Stimulated activated CD8-positive, alpha-beta memory T cell treated with anti-CD3 and anti-CD28 coated beads, Interleukin-15, amount 100 ng/mL, for 4 hours (primary cell): Measurements from ENCODE around the gene SEBOX.
A peak's percentile ranks its signal among the peaks of the same experiment; 100 is the strongest.

ENCODE experiments used
- DNase-seq, 2 donors: peaks; one replicate each; pipeline ENCODE4 v3.0.0-alpha.2; 2020; ENCODE audit warnings: low read depth in 2 of 2

The SEBOX gene, protein sequence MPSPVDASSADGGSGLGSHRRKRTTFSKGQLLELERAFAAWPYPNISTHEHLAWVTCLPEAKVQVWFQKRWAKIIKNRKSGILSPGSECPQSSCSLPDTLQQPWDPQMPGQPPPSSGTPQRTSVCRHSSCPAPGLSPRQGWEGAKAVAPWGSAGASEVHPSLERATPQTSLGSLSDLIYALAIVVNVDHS

DNA sequence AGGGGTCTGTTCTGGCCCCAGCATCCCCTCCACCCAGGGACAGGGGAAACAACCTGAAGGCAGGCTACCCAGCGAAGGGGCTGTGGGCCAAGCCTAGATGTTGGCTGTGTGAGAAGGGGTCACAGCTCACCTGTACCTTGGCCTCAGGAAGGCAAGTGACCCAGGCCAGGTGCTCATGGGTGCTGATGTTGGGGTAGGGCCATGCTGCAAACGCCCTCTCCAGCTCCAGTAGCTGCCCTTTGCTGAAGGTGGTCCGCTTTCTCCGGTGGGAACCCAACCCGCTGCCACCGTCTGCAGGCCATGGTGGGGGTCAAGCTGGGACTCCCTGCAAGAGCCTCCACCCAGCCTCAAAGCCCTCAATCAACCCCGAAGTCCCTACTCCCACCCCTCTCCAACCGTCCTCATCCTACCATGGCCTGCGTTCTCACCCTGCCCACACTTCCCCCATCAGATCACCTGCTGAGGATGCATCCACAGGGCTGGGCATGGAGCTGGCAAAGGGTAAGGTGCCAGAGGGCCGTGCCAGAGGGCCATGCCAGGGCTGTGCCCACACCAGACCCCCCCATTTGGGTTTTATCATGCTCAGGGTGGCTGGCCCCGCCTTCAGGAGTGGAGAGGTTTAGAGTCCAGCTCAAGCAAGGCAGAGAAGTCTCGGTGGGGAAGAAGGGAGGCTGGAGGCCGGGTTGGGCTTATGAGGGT lies at the start of gene SEBOX:
SEBOX (minus strand) TSS at position 535 of the 699 bp plus-strand sequence; CDS start at position 487, 48 bp downstream.
- DNase-seq, result no peak

DNA sequence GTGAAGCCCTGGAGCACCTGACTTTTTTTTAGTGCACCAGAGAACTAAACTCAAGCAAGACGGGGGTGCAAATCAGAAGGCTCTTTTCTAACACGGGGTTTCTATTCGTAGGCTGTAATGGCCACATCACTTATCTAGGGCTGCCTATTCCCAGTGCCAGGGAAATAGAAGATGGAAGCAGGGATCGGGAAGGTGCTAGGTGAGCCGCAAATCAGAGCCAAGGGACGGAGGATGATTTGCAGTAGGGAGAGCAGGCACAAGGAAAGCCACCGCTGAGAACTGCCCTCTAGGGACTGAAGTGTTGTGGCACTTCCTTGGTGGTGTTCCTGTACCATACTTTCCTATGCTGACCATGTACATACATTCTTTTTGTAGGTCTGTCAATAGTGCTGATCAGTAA lies 48.8 kb upstream of the SEBOX start:
- DNase-seq, result no peak

DNA sequence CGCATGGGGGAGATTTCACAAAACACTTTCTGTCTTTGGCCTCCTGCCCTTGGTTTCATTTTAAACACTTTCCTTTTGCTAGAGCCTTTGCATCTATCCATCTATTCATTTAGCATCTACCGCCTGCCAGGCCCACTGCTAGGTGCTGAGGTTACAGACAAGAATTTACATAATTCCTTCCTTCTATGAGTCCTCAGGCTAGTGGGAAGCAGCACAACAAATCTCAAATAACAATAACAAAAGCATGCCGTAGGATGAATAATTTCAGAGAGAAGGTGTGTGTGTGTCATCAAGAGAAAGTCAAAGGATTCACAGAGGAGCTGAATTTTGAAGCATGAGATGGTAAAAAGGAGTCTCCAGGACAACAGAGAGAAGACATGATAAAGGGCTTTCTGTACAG lies 47.1 kb upstream of the SEBOX start:
- no peak for DNase-seq

DNA sequence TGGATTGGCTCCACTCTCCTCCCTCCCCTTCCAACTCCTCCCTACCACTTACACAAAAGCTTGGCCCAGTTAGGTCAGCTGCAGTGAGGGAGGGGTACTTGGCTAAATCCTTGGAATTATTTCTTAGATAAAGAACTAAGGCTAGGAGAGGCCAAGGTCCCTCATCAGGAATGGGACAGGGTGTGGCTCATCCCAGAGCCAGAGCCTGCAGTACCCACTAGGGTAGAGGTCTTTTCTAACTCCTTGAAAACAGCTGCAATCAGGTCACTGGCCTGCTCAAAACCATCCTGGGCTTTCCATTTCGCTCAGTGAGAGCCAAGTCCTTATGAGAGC lies 42.9 kb upstream of the SEBOX start:
- DNase-seq, result no peak

DNA sequence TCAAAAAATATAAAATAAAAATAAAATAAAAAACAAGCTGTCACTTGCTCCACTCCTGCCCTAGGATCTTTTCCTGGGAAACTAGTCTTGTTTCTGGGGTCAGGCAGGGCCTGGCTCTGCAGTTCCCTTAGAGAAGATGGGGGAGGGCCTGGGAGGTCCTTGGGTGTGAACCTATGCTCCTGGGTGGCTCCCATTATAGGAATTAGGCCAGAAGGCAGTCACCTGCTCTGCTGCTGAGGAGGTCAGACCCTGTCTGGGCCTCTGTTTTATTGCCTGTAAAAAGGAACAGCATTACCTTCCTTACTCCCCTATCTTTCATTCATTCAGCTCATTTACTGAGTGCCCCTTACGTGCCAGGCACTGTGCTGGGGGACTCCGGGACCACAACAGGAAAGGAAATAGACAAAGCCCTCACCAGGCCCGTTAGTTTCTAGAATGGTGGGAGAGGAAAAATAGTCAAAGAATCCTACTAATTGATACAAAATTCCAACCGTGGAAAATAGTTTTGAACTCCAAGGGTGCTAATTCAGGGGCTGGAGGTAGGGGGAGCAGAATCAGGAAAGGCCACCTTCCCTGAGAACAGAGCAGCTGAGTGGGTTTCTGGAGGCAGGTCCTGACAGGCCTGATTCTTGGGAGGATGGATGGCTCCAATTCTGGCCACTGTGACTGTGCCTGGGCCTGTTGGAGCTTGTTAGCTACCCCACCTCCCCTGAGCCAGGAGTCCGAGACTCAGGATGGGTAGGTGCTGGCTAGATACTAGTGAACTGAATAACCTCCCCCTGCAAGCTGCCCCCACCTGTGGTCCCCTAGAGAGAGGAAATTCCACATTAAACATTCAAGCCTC lies 42.4 kb upstream of the SEBOX start:
- DNase-seq, result no peak

DNA sequence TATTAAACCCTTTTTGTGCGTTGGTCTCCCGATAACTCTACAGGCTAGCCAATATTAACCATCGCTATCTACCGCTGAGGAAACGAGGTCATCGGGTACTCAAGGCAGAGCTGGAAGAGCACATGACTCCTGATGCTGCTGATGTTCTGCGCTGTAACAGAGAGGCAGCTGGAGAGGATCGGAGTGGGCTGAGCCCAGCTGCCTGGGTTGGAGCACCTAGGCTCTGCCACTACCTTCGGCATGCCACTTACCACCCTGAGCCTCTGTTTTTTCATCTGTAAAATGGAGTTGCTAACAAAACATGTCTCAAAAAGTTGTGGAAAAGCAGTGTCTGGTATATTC lies 41.4 kb upstream of the SEBOX start:
- no peak for DNase-seq

DNA sequence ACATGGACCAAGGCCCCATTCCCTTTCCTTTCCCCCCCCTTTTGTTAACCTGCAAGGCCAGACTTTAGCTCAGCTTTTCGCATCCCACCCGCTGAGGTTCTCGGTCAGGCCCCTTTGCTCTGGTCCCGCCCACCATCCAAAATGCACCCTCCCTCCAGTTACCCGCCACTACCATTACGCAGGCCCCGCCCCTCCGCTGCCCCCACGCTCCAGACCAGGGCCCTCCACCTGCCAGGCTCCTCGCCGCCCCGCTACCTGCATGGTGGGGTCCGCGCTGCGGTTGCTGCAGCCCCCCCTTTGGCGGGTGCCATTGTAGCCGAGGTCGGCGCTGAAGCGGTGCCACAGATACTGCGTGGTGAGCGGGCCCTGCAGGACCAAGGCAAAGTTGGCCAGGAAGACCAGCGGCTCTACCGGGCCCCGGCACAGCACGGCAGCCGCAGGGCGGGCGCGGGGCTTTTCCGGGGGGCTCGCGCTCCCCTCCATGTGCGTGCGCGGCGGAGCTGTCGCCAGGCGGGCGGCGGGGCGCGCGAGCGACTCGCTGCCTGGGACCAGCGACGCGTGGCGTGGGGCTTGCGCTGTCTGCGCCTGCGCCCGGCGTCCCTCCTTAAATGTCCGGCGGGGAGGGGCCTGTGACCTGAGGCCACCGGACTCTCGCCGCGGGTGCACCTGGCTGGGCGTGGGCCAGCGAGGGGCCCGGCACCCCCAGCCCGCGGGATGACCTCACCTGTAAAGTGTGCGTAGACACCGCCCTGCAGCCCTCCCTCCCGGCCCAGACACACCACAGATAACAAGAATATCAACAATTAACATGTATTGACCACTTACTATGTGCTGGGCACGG lies 40.9 kb upstream of the SEBOX start, which contains the start of gene SLC46A1:
SLC46A1 (minus strand) TSS at position 581 of the 841 bp plus-strand sequence; CDS start at position 483, 98 bp downstream.
- DNase-seq, result peak; percentile 9 to 26

DNA sequence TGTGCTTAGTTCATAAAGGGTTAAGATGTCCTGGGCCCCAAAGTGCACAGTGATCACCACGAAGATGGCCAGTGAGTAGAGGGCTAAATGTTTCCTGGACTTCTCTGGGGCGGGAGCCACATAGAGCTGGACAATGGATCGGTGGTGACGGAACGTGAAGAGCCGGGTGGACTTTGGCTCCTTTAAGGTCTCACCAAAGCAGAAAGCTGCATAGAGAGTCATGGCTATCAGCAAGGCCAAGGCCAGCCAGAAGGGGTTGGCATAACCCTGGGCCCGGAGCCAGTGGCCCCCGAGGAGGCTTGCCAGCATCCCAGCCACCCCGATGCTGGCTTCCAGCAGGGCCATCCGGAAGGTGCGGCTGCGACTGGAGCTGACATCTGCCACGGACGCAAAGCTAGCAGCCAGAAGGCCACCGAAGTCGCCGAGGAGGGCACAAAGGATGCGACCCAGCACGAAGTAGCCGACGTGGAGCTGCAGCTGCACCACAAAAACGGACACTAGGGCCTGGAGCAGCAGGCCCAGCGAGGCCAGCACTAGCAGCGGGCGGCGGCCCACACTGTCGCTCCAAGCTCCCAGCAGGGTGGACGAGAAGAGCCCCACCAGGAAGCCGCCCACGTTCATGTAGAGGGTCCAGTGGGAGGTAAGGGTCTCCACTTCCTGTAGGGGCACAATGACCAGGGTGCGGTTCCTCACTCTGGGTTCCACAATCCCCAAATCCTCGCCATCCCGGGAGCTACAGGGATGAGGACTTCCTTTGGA lies 40.0 kb upstream of the SEBOX start:
- DNase-seq, result no peak

DNA sequence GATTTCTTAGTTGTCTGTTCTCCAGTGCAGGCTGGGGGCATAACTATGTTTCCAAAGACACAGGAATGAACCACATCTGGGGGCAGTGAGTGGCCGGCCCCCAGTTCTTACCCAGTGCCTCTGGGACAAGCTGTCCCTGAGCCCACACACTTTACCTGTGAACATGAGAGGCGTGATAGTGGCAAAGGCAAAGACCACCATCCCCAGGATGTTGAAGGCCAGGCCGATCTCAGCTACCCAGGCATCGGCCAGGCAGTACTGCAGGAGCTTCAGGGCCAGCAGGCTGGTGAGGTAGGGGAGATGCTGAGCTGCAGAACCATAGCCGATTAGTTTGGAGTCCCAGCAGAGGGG lies 39.4 kb upstream of the SEBOX start:
- no peak for DNase-seq

DNA sequence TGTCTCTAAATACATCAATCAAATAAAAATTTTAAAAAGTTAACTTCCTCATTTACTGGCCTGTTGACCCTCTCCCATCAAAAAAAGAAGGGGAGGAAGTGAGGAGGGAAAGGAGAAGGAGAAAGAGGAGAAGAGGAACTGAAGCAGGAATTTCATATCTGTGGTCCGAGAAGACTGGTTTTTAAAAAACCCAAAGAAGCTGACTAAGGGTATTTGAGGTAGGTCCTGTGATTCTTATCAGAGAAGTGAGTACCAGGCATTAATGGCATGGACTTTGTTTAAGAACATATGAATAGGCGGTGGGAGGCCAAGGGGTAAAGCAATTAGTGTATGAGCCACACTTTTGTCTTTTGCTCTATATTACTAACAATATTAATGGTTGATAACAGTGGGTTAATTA lies 39.0 kb upstream of the SEBOX start:
- no peak for DNase-seq

DNA sequence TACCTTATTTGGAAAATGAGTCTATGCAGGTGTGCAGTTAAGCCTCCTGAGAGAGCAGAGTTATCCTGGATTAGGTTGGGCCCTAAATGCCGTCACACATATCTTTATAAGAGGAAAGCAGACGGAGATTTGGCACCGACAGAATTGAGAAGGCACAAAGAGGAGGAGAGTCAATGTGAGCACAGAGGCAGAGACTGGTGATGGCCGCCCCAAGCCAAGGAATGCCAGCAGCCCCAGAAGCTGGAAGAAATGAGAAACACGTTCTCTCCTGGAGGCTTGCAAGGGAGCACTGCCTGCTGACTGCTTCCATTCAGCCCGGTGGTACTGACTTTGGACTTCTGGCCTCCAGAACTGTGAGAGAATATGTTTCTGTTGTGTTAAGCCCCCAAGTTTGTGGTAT lies 37.8 kb upstream of the SEBOX start:
- DNase-seq, result no peak

DNA sequence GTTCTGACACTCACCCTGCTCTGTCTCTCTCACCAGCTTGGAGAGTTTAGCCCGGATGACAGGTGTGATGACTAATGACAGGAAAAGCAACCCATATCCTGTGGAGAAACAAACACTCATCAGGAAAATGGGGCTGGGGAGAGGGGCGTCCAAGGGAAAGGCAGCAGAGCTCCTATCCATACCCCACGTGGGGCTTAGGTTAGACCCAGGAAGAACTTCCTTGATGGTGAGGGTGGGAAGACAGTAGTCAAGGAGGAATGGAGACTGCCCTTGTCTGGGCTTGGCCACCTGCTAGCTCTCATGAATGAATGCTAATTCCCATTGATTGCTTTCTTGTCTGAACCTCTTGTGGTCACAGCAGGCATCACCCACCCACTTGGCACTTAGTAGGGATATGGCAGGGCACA lies 37.2 kb upstream of the SEBOX start:
- no peak for DNase-seq

DNA sequence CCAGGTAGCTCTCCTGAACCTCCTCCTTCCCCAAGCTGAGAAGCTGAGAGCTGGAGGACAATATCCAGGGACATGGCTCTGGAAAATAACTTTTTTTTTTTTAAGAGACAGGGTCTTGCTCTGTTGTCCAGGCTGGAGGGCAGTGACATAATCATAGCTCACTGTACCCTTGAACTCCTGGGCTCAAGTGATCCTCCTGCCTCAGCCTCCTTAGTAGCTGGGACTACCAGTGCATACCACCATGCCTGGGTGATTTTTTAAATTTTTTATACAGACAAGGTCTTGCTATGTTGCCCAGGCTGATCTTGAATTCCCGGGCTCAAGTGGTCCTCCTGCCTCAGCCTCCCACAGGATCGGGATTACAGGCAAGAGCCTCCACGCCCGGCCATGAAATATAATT lies 34.8 kb upstream of the SEBOX start:
- DNase-seq, result no peak

DNA sequence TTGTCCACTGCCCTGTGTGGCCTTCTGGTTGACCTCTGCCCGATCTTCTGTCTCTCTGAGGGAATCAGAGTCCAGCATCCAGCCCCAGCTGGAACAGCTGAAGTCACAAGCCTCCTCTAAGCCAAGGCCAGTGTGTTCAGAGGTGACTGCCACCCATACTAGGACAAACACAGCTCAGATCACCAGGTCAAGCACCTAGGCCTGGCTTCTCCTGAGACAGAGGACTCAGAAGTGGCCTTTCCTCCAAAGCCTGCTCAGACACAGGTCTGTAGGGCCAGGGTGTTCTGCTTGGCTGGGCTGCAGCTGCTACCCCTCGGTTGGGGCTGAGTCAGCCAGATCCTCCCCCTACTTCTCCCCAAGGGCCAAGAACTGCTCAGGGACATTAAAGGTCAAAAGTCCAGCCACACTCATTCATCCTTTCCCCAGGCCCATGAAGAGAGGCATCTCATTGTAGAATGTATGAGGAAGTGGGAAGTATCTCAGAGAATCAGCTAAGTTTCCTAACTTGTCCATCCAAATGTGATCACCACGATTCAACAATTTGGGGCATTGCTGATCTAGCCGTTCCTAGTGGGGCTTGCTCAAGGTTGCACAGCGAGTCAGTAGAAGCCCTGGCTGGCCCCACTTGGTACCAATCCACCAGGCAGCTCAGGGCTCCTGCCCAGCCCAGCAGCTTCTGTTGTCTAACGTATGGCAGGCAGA lies 33.4 kb upstream of the SEBOX start:
- no peak for DNase-seq

DNA sequence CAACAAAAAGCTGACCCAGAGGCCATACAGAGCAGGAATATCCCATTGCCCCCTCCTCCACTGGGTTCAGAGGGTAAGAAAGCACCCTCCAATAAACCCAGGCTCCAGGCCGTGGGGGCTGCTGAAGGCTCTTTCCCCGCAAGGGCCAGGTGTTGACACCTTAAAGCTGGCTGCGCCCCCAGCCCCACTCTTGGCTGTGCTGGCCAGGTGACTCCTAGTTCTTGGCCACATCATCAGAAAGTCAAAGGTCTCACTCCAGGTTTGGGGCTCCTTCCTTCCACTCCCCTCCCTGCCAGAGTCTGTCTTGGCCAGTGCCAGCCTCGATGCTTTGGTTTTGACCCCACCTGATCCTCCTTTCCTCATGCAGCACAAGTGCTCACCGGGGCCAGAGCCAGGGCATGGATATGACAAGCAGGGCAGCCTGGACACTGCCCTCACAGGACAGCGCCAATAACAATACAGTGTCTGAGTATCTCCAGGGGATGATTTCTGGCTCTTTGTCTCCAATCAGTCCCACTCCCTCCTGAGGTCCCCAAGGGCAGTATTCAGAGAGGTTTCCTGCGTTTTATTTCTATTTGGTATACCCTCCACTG lies 32.8 kb upstream of the SEBOX start:
- DNase-seq, result no peak

DNA sequence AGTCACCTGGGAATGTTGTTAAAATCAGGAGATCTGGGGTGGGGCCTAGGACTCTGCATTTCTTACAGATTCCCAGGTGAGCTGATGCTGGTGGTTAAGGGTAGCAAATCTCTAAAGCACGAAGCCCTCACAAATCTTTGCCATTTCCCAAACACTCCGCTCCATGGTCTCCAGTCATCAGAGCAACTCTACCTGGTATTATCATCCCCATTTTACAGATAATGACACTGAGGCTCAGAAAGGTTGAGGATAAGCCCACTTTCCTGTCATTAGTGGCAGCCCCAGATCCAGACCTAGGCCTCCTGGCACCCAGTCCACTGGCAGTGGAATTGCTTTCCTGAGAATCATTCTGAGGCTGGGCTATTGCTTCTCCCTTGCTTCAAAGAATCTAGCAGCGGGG lies 32.3 kb upstream of the SEBOX start:
- DNase-seq, result no peak

DNA sequence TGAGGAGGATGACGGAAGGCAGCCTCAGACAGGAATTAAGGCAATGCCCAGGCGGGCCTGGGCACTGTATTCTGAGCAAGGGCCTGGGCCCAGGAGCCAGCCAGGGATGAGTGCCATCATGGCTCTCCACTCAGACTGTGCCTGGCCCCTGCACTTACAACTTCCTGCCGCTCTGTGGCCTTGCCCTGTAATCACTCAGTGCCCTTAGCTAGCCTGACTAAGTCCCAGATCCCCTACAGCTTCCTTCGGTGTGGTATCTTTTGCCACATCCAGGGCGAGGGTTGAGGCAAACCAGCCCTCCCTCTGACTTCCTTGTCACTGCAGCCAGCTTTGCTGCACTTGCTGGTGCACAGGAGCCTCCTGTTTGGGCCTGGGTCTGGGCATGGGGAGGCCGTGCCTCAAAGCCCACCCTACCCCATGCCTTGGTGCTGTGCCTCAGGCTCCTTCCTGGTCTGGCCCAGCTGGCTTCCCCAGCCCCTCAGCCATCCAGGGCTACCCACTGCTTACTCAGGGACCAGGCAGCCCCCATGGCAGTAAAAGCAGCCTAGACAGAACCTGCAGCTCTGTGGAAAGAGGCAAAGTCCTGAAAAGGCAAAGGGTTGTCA lies 31.7 kb upstream of the SEBOX start:
- no peak for DNase-seq

DNA sequence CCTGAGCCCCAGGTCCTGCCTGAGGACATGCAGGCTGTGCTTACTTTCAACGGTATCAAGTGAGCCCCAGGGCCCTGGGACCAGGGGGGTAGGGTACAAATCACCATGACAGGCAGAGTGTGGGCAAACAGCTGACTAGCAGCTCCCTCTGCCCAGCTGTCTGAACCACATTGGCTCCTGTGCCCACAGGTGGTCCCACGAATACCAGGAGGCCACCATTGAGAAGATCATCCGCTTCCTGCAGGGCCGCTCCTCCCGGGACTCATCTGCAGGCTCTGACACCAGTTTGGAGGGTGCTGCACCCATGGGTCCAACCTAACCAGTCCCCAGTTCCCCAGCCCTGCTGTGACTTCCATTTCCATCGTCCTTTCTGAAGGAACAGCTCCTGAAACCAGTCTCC lies 31.0 kb upstream of the SEBOX start:
- DNase-seq, result no peak

DNA sequence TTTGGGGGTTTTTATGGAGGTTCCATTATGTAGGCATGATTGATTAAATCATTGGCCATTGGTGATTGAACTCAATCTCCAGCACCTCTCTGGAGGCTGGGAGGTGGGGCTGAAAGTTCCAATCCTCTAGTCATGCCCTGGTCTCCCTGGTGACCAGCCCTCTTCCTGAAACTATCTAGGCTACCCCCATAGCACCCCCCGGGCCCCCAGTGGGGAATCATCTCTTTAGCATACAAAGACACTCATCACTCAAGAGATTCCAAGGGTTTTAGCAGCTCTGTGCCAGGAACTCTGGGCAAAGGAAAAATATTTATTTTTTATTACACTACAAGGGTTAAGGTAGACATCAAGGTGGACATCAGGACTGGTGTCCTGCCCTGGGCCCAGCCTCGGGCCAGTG lies 30.4 kb upstream of the SEBOX start:
- DNase-seq, result no peak
